ENCODE data around the gene PRDM11.
"Not testable (repeated sequence)": the region's sequence is repeated elsewhere in the genome, so short reads cannot be mapped to it uniquely, and the experiment has no call there.

Gene PRDM11

GRCh38 chr11:45233121-45233803 lies 86.8 kb downstream of the PRDM11 start:
- DNase-seq (ENCODE audit: low read depth): peak; percentile 31

GRCh38 chr11:45233804-45234170 lies 87.3 kb downstream of the PRDM11 start:
- DNase-seq (ENCODE audit: low read depth): no peak

GRCh38 chr11:45234306-45235006 lies 88.0 kb downstream of the PRDM11 start:
- DNase-seq (ENCODE audit: low read depth): no peak

GRCh38 chr11:45237711-45238315 lies 91.4 kb downstream of the PRDM11 start:
- DNase-seq (ENCODE audit: low read depth): no peak

- DNase-seq (ENCODE audit: low read depth): no peak
These were observed 92.3 kb downstream of the PRDM11 start for GRCh38 chr11:45238724-45239123.

GRCh38 chr11:45239733-45240132 lies 93.3 kb downstream of the PRDM11 start:
- no peak for DNase-seq (ENCODE audit: low read depth)

GRCh38 chr11:45243967-45244366 lies 97.5 kb downstream of the PRDM11 start:
- DNase-seq (ENCODE audit: low read depth): no peak

GRCh38 chr11:45245218-45246045 lies 99.0 kb downstream of the PRDM11 start:
- no peak for DNase-seq (ENCODE audit: low read depth)

GRCh38 chr11:45246241-45246640 lies 99.8 kb downstream of the PRDM11 start:
- DNase-seq (ENCODE audit: low read depth): no peak

- DNase-seq (ENCODE audit: low read depth): no peak
These were observed 101.0 kb downstream of the PRDM11 start for GRCh38 chr11:45247433-45247832.

GRCh38 chr11:45248501-45249011 lies 102.1 kb downstream of the PRDM11 start:
- no peak for DNase-seq (ENCODE audit: low read depth)

GRCh38 chr11:45249372-45249771 lies 102.9 kb downstream of the PRDM11 start:
- not testable (repeated sequence) for DNase-seq (ENCODE audit: low read depth)

- no peak for DNase-seq (ENCODE audit: low read depth)
These were observed 103.7 kb downstream of the PRDM11 start for GRCh38 chr11:45250035-45250718.

GRCh38 chr11:45252134-45252856 lies 105.9 kb downstream of the PRDM11 start:
- no peak for DNase-seq (ENCODE audit: low read depth)

GRCh38 chr11:45252877-45253276 lies 106.4 kb downstream of the PRDM11 start:
- no peak for DNase-seq (ENCODE audit: low read depth)

GRCh38 chr11:45253640-45254039 lies 107.2 kb downstream of the PRDM11 start:
- no peak for DNase-seq (ENCODE audit: low read depth)

- DNase-seq (ENCODE audit: low read depth): no peak
These were observed 107.6 kb downstream of the PRDM11 start for GRCh38 chr11:45254070-45254469.

- DNase-seq (ENCODE audit: low read depth): no peak
These were observed 112.6 kb downstream of the PRDM11 start for GRCh38 chr11:45258982-45259530.

- no peak for DNase-seq (ENCODE audit: low read depth)
These were observed 113.2 kb downstream of the PRDM11 start for GRCh38 chr11:45259592-45259991.

GRCh38 chr11:45260071-45260470 lies 113.6 kb downstream of the PRDM11 start:
- DNase-seq (ENCODE audit: low read depth): no peak

- DNase-seq (ENCODE audit: low read depth): no peak
These were observed 116.5 kb downstream of the PRDM11 start for GRCh38 chr11:45262900-45263299.
